RCC 7860 (cell line): ENCODE results near the gene GPR179.
A peak's percentile ranks its signal among the peaks of the same experiment; 100 is the strongest.

Experiments used
- DNase-seq: peaks from one replicate; pipeline ENCODE4 v3.0.0-alpha.2; 2015; ENCODE audit warnings: low spot score
- FAIRE-seq: peaks from 2 replicates; lab custom pipeline; 2012; peaks lifted over from hg19 to GRCh38; lab: Jason Lieb, UNC

Gene GPR179

GRCh38 chr17:38343608-38344419 lies at the start of gene GPR179:
TSS of gene GPR179 (minus strand) at chr17:38343956. CDS start at chr17:38343789, 167 bp downstream.
- FAIRE-seq: no peak

GRCh38 chr17:38379448-38379847 lies 35.7 kb upstream of the GPR179 start:
- FAIRE-seq: no peak
- DNase-seq: no peak

More at GRCh38 chr17:38343608-38344419, at the start of gene GPR179:
- no peak for DNase-seq

- FAIRE-seq (no peak), DNase-seq (no peak)
These were observed 25.5 kb upstream of the GPR179 start for GRCh38 chr17:38369124-38369886.

- FAIRE-seq (no peak), DNase-seq (no peak)
These were observed 21.0 kb upstream of the GPR179 start for GRCh38 chr17:38364741-38365140.

GRCh38 chr17:38363016-38363415 lies 19.3 kb upstream of the GPR179 start:
- no peak for FAIRE-seq
- no peak for DNase-seq

GRCh38 chr17:38361694-38362465 lies 18.1 kb upstream of the GPR179 start:
- no peak for DNase-seq
- FAIRE-seq: no peak

- no peak for DNase-seq
- FAIRE-seq: no peak
These were observed 15.1 kb upstream of the GPR179 start for GRCh38 chr17:38358586-38359513.

GRCh38 chr17:38357486-38358123 lies 13.8 kb upstream of the GPR179 start:
- FAIRE-seq (no peak), DNase-seq (no peak)

- FAIRE-seq: no peak
- DNase-seq: no peak
These were observed 11.5 kb upstream of the GPR179 start for GRCh38 chr17:38355251-38355650.

GRCh38 chr17:38354466-38354865 lies 10.7 kb upstream of the GPR179 start:
- FAIRE-seq: no peak
- no peak for DNase-seq

GRCh38 chr17:38353668-38354067 lies 9.9 kb upstream of the GPR179 start:
- no peak for DNase-seq
- FAIRE-seq: no peak

- DNase-seq: no peak
- FAIRE-seq: no peak
These were observed 9.4 kb upstream of the GPR179 start for GRCh38 chr17:38353086-38353604.

GRCh38 chr17:38352245-38353085 lies 8.7 kb upstream of the GPR179 start:
- no peak for DNase-seq
- no peak for FAIRE-seq

- peak; percentile 77 for DNase-seq
- no peak for FAIRE-seq
These were observed 7.9 kb upstream of the GPR179 start, which contains the start of gene SOCS7 for GRCh38 chr17:38351412-38352222. TSS of gene SOCS7 (plus strand) at chr17:38351844. CDS start at chr17:38352053, 209 bp downstream.

GRCh38 chr17:38350035-38350434 lies 6.3 kb upstream of the GPR179 start:
- FAIRE-seq: no peak
- DNase-seq: no peak

- FAIRE-seq: no peak
- peak; percentile 62 for DNase-seq
These were observed 5.5 kb upstream of the GPR179 start for GRCh38 chr17:38349097-38349730.

GRCh38 chr17:38345743-38346142 lies 2.0 kb upstream of the GPR179 start:
- no peak for FAIRE-seq
- DNase-seq: no peak
